ENCODE measurements around the gene SLC9A5. TPM values are rescaled to one million over a fixed set of nuclear protein-coding genes. Genes with fewer than 3 reads are reported as not detected.

Gene SLC9A5
- total RNA-seq, 2 experiments from 2014 or later: 3.5 to 4.5 TPM

DNA sequence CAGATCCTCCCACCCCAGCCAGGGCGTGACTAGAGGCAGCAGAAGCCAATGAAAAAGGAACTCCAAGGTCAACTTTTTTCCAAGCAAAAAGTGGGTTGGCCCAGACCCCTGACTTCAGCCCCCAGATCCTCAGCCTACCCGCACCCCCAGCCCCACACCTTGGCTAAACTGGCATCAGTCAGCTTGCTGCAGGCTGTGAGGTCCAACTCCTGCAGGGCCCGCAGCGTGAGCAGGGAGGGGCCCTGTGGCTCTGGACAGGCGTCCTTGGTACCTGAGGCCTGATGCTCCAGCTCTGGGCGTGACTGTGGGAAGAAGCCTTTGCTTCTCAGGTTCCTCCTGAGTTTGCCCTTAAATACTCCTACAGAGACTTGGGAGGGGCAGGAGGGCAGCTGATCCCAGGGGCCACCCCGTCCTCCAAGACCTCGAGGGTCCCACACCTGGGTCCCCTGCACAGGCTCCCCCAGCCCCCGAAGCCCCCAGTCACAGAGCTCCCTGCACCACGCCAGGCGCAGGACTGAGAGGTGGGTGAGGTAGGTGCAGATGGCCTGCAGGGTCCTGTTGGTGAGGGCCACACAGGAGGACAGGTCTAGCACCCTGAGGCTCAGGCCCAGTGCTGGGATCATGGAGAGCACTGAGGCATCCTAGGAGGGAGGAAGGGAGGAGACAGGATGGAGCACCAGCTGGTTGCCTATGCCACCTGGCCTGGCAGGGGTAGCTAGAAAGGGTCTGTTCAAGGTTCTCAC lies 40.5 kb upstream of the SLC9A5 start:
- Mint-ChIP-seq H3K36me3 (no peaks in the 10 kb centered on the region), H3K4me3 (no peak overlapping the region), H3K9me3 (no peaks in the 10 kb centered on the region), H3K27ac (no peak overlapping the region), H3K4me1 (peaks cover 3% of the 10 kb centered on the region), H3K27me3 (no peaks in the 10 kb centered on the region)
- DNase-seq (no peak), ATAC-seq (ENCODE audit: low read depth) (no peak)
- POLR2A ChIA-PET: interaction anchor here (0.6 to 1.4 kb wide), 3 partner anchors 10 to 29 kb away, joined by 3 to 4 read pairs (median 3); no protein-coding TSS in a partner anchor

- ATAC-seq (ENCODE audit: low read depth) (no peak), DNase-seq (no peak)
- Mint-ChIP-seq H3K4me1 (peaks cover 3% of the 10 kb centered on the region), H3K9me3 (no peaks in the 10 kb centered on the region), H3K27ac (no peak overlapping the region), H3K36me3 (no peaks in the 10 kb centered on the region), H3K4me3 (no peak overlapping the region), H3K27me3 (no peaks in the 10 kb centered on the region)
- POLR2A ChIA-PET: interaction anchor here (1.1 to 1.4 kb wide), 2 partner anchors 17 to 27 kb away, joined by 3 to 5 read pairs; partner anchors contain the start of gene TMEM208
Observed at GRCh38 chr16:67209565-67209964, 39.2 kb upstream of the SLC9A5 start.

- Mint-ChIP-seq H3K27ac (no peak overlapping the region), H3K27me3 (no peaks in the 10 kb centered on the region), H3K9me3 (no peaks in the 10 kb centered on the region), H3K4me3 (no peak overlapping the region), H3K36me3 (no peaks in the 10 kb centered on the region), H3K4me1 (peaks cover 3% of the 10 kb centered on the region)
- no peak for ATAC-seq (ENCODE audit: low read depth)
- POLR2A ChIA-PET: interaction anchor here (1.1 to 1.4 kb wide), 2 partner anchors 16 to 27 kb away, joined by 3 to 5 read pairs; partner anchors contain the start of gene TMEM208
- DNase-seq: no peak
Observed at GRCh38 chr16:67210069-67210937, 38.5 kb upstream of the SLC9A5 start.

GRCh38 chr16:67211674-67212073 lies 37.1 kb upstream of the SLC9A5 start:
- Mint-ChIP-seq H3K27me3 (no peaks in the 10 kb centered on the region), H3K4me3 (no peak overlapping the region), H3K9me3 (no peaks in the 10 kb centered on the region), H3K36me3 (no peaks in the 10 kb centered on the region), H3K4me1 (peaks cover 3% of the 10 kb centered on the region), H3K27ac (no peak overlapping the region)
- POLR2A ChIA-PET: no interaction called here
- DNase-seq (no peak), ATAC-seq (ENCODE audit: low read depth) (no peak)

DNA sequence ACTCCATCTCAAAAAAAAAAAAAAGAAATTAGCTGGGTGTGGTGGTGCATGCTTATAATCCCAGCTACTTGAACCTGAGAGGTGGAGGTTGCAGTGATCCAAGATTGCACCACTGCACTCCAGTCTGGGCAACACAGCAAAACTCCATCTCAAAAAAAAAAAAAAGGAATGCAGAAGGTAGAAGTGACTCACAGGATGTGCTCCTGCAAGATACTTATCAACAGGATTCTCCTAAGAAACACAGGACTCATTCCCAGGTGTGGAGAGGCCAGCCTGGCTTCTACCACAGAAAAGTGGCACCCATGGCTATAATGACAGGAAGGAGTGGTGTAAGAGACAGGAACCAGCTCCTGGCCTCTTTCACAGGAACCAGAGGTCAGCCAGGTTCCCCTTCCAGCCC lies 36.0 kb upstream of the SLC9A5 start:
- H3K36me3 Mint-ChIP-seq: no peaks in the 10 kb centered on the region
- H3K27ac Mint-ChIP-seq: no peak overlapping the region
- H3K27me3 Mint-ChIP-seq: no peaks in the 10 kb centered on the region
- DNase-seq: no peak
- H3K4me3 Mint-ChIP-seq: no peak overlapping the region
- ATAC-seq (ENCODE audit: low read depth): no peak
- no peaks in the 10 kb centered on the region for H3K9me3 Mint-ChIP-seq
- POLR2A ChIA-PET: interaction anchor here (1.2 kb wide), 1 partner anchor 28 kb away, joined by 5 read pairs; no protein-coding TSS in a partner anchor
- H3K4me1 Mint-ChIP-seq: peaks cover 12% of the 10 kb centered on the region

- ATAC-seq (ENCODE audit: low read depth): no peak
- Mint-ChIP-seq H3K27ac (no peak overlapping the region), H3K4me1 (peaks cover 13% of the 10 kb centered on the region), H3K27me3 (no peaks in the 10 kb centered on the region), H3K36me3 (no peaks in the 10 kb centered on the region), H3K9me3 (no peaks in the 10 kb centered on the region), H3K4me3 (no peak overlapping the region)
- no peak for DNase-seq
- POLR2A ChIA-PET: interaction anchor here (1.2 kb wide), 1 partner anchor 29 kb away, joined by 5 read pairs; no protein-coding TSS in a partner anchor
Observed at GRCh38 chr16:67213197-67214019, 35.4 kb upstream of the SLC9A5 start.

DNA sequence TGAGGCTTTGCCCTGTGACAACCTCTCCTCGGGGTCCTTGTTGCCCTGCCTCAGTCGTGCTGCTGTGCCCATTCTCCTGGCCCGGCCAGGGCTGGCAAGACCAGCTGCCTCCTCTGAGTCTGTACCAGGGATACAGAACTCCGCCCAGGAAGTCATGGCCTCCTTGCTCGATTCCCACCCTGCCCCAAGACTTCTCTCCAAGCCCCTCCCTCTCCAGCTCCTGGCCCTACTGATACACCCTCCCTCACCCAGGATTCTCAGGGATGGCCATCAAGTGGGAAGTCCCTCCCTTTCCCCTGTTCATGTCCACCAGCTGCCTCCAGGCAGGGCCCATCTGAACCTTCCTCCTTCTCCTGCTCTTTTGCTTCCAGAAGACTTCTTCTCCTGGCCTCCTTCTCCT lies 33.1 kb upstream of the SLC9A5 start:
- Mint-ChIP-seq H3K4me1 (peaks cover 12% of the 10 kb centered on the region), H3K27ac (peak overlapping the region; percentile 31), H3K9me3 (no peaks in the 10 kb centered on the region), H3K27me3 (no peaks in the 10 kb centered on the region), H3K4me3 (no peak overlapping the region), H3K36me3 (no peaks in the 10 kb centered on the region)
- DNase-seq: no peak
- ATAC-seq (ENCODE audit: low read depth): no peak
- POLR2A ChIA-PET: no interaction called here

- Mint-ChIP-seq H3K4me3 (no peak overlapping the region), H3K36me3 (no peaks in the 10 kb centered on the region), H3K9me3 (no peaks in the 10 kb centered on the region), H3K27ac (peak overlapping the region; percentile 41), H3K27me3 (no peaks in the 10 kb centered on the region), H3K4me1 (peaks cover 12% of the 10 kb centered on the region)
- DNase-seq (no peak), ATAC-seq (ENCODE audit: low read depth) (no peak)
- POLR2A ChIA-PET: interaction anchor here (1.1 to 2.4 kb wide), 2 partner anchors 10 to 31 kb away, joined by 3 to 9 read pairs; partner anchors contain the start of genes FHOD1 and TMEM208
Observed at GRCh38 chr16:67216612-67217490, 31.9 kb upstream of the SLC9A5 start.

DNA sequence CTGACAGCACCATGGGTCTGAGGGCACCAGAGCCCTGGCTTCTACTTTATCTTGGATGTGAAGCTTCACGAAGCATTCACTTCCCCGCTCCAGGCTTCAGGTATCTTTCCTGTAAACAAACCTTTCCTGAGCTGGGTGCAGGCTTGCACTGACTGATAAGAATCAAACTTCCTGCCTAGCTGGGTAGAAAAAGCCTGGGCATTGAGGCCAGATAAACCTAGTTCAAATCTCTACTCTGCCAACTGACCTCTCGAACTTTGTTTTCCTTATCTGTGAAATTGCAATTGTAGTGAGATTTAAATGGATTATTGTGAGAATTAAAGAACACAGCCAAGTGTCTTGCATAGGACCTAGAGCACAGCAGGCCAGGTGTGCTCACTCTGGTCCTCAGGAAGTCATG lies 24.8 kb upstream of the SLC9A5 start:
- H3K4me3 Mint-ChIP-seq: no peak overlapping the region

DNA sequence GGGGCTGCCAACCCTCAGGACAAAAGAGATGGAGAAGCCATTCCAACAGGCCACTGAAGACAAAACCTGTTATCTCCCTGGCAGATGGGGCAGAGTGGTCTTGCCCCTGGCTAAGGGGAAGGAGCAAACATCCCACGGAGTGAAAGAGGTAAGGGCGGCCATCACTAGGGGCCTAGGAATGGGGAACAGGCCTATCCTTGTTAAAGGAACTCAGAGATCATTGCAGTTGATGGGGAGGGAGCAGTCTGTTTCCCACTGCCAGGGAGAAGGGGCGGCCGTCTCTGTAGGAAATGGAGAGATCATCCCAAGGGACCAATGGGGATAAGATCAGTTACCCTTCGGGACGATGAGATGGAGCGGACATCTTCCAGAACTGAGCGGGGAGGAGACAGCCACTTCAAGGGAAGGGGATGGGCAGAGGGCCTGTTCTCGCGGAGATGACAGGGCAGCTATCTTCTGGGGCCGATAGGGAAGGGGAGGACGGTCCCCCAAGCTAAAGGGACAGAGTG lies 22.4 kb upstream of the SLC9A5 start:
- no peak for ATAC-seq (ENCODE audit: low read depth)
- Mint-ChIP-seq H3K4me1 (peaks cover 31% of the 10 kb centered on the region), H3K27me3 (no peaks in the 10 kb centered on the region), H3K36me3 (peaks cover 5% of the 10 kb centered on the region), H3K4me3 (peak overlapping the region; percentile 92), H3K27ac (peak overlapping the region; percentile 92), H3K9me3 (no peaks in the 10 kb centered on the region)
- DNase-seq: no peak
- POLR2A ChIA-PET: interaction anchor here (0.6 to 10.3 kb wide), 12 partner anchors 9 to 255 kb away, joined by 3 to 130 read pairs (median 4); partner anchors contain the start of genes ATP6V0D1, B3GNT9, E2F4 and FHOD1

More for the DNA sequence above, 24.8 kb upstream of the SLC9A5 start:
- no peak overlapping the region for H3K27ac Mint-ChIP-seq
- peaks cover 31% of the 10 kb centered on the region for H3K4me1 Mint-ChIP-seq
- no peaks in the 10 kb centered on the region for H3K9me3 Mint-ChIP-seq
- no peak for ATAC-seq (ENCODE audit: low read depth)
- POLR2A ChIA-PET: interaction anchor here (10.3 kb wide), 1 partner anchor 22 kb away, joined by 130 read pairs; the partner anchor contains the start of genes FHOD1 and SLC9A5
- H3K36me3 Mint-ChIP-seq: peaks cover 2% of the 10 kb centered on the region
- no peak for DNase-seq
- H3K27me3 Mint-ChIP-seq: no peaks in the 10 kb centered on the region

GRCh38 chr16:67226804-67227566 lies 21.8 kb upstream of the SLC9A5 start, which contains the start of gene TMEM208:
TMEM208 (plus strand) TSS chr16:67227130; CDS start chr16:67227219, 89 bp downstream.
- DNase-seq (peak; percentile 98), ATAC-seq (ENCODE audit: low read depth) (peak; percentile 96)
- Mint-ChIP-seq H3K27ac (peak within 1 kb of the TSS; percentile 92), H3K4me1 (peaks cover 31% of the 10 kb centered on the region), H3K27me3 (no peaks in the 10 kb centered on the region), H3K36me3 (peaks cover 8% of the 10 kb centered on the region), H3K4me3 (peak within 1 kb of the TSS; percentile 92), H3K9me3 (no peaks in the 10 kb centered on the region)
- POLR2A ChIA-PET: interaction anchor here (0.5 to 10.3 kb wide), 13 partner anchors 8 to 254 kb away, joined by 3 to 130 read pairs (median 4); partner anchors contain the start of genes ATP6V0D1, B3GNT9, E2F4 and FHOD1
